Activated effector memory CD4-positive, alpha-beta T cell treated with Interleukin-2 at 50 U/mL for 16 hours (primary cell): ENCODE measurements around the gene STAT2.
"Not testable (repeated sequence)": the region's sequence is repeated elsewhere in the genome, so short reads cannot be mapped to it uniquely, and the experiment has no call there.

Experiments used
- DNase-seq: peaks from one replicate; pipeline ENCODE4 v3.0.0-alpha.2; 2020

The STAT2 gene

DNA sequence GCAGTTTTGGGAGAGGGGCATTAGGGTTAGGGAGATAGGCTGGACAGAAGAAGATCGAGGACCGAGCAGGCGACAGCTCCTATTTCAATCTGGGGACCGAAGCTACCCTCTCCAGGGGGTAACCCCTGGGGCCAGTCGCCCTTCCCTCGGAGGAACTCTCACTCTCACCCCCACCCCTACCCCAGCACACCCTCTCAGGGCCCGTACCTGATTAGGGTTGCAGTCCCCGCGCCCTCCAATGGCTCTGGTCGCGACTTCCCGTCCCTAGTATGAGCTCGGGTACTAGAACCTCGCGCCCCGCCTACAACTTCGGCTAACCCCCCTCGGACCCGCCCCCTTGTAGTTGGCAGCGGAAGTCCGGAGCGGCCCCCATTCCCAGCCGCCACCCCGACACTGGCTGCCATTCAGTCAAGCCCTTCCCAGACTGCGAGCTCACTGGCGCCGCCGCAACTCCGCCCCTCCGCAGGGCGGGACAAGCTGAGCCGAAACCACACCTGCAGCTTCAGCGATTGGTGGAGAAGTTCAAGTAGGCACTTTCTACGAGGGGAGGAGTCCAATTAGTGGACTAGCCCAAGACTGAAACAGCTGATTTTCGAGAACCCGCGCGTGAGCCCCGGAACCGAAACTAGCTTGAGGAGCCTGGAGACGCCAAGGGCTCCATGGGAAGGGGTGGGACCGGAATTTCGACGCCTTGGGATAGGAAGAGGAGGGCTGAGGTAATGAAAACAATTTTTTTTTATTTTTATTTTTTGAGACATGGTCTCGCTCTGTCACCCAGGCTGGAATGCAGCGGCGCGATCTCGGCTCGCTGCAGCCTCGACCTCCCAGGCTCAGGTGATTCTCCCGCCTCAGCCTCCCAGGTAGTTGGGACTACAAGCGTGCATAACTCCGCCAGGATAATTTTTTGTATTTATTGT is at the start of gene STAT2:
Gene STAT2 (minus strand): TSS at position 257 of the 917 bp plus-strand sequence. CDS start 3,536 bp downstream, outside the sequence.
- DNase-seq, result peak; percentile 100

DNA sequence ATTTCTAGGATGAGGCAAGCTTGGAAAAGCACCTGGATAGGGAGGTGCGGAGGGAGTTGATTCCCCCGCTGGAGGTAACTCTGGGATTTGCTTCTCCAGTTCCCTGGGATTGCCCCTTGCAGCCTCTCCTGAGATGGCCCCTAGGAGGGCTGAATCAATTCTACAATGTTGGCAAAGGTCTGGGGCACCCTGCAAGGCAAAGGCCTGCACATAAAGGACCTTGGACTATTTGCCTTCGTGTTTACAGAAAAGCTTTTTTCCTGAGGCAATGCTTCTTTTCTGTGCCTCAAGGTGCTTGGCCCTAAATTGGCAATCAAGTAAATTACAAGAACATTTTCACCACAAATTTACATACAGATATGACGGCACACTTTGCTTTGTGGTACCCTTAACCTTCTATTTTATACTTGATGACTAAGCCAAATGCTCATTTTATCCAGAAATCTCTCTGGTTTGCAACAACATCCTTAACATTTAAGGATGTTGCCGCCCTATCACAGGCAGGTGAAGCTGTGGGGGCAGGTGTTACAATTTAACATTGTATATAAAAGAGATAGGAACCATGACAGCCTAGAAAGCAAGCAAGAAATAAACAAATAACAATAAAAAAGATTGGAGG is 49.0 kb upstream of the STAT2 start:
- no peak for DNase-seq

- DNase-seq, result not testable (repeated sequence)
Measured at GRCh38 chr12:56404227-56404626, 44.3 kb upstream of the STAT2 start.

- DNase-seq, result not testable (repeated sequence)
Measured at GRCh38 chr12:56401612-56402011, 41.7 kb upstream of the STAT2 start.

DNA sequence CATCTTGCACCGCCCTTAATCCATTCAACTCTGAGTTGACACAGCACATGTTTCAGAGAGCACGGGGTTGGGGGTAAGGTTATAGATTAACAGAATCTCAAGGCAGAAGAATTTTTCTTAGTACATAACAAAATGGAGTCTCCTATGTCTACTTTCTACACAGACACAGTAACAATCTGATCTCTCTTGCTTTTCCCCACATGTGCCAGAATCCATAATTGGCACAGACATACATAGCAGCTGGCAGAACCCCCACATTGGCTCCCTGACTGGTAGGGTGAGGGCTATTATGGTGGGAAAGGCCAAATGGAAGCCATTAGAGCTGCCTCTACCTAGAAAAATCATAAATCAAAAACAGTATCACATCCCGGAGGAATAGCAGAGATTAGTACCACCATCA is 41.2 kb upstream of the STAT2 start:
- DNase-seq, result not testable (repeated sequence)

DNA sequence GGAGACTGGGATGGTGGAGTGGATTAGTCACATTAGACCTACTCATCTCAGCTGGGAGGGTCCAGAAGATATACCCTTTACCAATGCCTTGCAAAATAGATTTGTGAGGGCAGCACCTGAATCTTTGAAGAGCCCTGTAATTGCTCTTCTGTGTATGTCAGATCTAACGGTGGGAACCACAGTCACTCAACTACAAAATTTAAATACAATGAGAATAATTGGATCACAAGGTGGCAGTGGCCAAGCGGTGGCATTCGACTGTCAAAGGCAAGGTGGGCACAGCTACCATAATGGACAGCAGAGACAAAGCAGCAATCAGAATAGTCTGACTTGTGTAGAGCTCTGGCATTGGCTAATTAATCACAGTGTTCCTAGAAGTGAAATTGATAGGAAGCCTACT is 39.6 kb upstream of the STAT2 start:
- DNase-seq, result not testable (repeated sequence)

DNA sequence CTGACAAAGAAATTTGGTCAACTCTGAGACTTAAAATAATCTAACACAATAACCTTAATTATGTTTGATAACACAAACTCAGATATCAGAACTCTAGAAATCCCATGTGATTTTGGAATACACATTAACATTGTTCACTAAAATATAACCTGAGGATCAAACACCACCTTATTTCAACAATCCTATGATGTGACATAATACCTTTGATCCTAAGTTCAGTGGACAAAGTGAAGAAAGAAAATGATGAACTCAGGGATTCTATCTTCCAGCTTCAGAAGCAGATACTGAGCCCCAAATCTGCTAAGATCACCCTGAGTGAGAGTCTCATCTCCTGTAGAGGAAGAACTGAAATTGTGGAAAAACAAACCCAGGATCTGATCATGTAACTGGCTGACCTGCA is 38.4 kb upstream of the STAT2 start:
- no peak for DNase-seq

- DNase-seq, result no peak
Measured at GRCh38 chr12:56392331-56392730, 32.4 kb upstream of the STAT2 start.

DNA sequence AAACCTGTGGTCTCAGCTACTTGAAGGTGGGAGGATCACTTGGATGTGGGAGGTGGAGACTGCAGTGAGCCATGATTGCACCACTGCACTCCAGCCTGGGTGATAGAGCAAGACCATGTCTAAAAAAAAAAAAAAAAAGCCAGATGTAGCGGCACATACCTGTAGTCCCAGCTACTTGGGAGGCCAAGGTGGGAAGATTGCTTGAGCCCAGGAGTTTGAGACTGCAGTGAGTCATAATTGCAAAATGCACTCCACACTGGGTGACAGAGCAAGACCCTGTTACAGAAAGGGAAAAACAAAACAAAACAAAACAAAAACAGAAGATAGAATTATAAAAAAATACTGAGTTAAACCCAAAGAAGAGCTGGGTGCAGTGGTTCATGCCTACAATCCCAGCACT is 31.8 kb upstream of the STAT2 start:
- DNase-seq, result no peak

DNA sequence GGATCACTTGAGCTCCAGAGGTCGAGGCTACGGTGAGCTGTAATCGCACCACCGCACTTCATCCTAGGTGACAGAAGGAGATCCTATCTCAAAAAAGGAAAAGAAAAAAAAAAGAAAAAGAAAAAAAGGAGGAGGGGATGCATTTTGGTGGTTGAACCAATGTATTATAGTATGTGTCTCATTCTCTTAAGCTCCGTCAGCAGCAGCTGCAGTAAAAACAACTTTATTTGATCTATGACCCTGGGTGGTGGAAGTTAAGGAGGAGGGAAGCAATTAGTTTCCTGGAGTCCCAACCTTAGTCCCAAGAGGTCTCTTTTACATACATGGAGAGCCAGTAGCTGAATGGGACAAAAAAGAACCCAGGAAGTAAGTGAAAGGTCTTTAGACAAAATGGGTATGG is 29.5 kb upstream of the STAT2 start:
- DNase-seq, result no peak

GRCh38 chr12:56387152-56387736 is 27.3 kb upstream of the STAT2 start:
- no peak for DNase-seq

GRCh38 chr12:56385873-56386272 is 26.0 kb upstream of the STAT2 start:
- no peak for DNase-seq

DNA sequence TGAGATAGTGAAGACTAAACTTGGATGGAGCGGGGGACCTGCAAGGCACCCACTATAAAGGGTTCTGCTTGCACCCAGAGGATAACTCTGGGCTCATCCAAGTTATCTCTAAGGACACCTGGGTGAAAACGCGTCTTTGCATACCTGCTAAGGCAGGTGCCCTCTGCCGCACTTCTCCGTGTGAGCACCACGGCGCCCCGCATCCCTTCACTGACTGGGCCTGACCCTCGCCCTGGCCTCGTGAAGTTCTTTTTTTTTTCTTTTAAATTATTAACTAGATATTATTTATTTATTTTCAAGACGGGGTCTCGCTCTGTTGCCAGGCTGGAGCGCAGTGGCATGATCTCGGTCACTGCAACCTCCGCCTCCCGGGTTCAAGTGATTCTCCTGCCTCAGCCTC is 22.7 kb upstream of the STAT2 start:
- no peak for DNase-seq

DNA sequence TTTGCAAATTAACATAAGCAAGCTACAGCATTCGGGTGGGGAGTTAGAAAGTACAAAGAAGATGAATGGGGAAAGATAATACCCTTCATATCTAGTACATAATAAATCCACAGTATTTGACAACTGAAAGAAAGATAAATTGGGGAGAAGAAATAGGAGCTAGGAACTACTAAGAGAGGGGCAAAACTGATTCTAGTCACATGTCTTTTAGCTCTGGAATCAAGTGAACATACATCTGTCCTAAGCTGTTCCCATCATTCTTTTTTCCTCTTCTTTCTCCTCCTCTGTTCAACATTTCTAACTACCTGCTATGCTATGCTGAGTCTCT is 18.0 kb upstream of the STAT2 start:
- no peak for DNase-seq

DNA sequence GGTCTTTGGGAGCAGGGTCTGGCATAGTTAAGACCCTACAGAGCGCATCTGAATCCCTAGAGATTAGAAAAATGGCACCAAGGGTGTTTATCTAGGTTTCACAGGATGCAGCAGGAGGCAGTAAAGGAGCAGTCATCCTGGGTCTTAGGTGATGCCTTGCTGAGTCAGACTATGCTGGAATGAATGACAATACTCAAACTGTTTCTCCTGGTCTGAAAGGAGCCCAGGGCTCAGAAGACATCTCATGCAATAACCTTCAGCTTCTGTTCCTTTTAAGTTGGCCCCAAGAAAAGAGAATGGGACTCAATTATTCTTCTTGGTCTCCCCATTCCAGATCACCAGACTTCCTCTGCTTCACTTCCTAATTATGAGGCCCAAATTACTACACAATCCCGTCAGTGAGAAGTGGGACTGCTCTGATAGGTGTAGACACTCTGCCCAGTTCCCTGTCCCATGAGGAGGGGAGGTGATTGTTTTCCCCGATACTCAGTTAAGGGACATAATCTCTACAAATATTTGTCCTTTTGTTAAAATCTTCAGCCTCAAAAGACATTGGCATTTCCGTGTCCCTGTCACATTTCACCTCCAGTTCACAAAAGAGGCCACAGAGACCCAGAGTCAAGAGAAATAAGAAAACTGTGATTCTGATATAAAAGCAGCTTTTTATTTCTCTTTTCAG is 17.5 kb upstream of the STAT2 start:
- no peak for DNase-seq

GRCh38 chr12:56375598-56376434 is 15.9 kb upstream of the STAT2 start:
- DNase-seq, result no peak

- DNase-seq, result no peak
Measured at GRCh38 chr12:56374726-56375597, 15.1 kb upstream of the STAT2 start.

DNA sequence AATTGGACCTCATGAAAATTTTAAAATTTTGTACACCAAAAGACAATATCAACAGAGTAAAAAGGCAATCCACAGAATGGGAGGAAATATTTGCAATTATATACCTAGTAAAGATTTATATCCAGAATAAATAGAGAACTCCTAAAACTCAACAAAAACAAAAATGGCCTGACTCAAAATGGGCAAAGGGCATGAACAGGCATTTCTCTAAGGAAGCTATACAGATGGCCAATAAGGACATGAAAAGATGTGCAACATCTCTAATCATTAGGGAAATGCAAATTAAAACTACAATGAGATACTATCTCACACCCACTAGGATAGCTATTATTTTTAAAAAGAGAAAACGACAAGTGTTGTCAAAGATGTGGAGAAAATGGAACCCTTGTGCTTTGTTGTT is 13.6 kb upstream of the STAT2 start:
- DNase-seq, result no peak

DNA sequence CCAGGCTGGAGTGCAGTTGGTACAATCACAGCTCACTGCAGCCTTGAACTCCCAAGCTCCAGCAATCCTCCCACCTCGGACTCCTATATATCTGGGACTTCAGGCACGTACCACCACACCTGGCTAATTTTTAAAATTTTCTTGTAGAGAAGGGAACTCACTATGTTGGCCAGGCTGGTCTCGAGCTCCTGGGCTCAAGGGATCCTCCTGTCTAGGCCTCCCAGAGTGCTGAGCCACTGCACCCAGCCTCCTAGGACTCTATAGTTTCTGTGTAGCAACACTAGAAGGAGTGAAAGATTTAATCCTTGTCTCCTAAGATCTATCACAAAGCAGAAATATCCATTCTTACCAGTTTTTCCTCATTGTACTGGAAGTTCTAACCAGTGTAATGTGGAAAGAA is 7.0 kb upstream of the STAT2 start:
- DNase-seq, result no peak

DNA sequence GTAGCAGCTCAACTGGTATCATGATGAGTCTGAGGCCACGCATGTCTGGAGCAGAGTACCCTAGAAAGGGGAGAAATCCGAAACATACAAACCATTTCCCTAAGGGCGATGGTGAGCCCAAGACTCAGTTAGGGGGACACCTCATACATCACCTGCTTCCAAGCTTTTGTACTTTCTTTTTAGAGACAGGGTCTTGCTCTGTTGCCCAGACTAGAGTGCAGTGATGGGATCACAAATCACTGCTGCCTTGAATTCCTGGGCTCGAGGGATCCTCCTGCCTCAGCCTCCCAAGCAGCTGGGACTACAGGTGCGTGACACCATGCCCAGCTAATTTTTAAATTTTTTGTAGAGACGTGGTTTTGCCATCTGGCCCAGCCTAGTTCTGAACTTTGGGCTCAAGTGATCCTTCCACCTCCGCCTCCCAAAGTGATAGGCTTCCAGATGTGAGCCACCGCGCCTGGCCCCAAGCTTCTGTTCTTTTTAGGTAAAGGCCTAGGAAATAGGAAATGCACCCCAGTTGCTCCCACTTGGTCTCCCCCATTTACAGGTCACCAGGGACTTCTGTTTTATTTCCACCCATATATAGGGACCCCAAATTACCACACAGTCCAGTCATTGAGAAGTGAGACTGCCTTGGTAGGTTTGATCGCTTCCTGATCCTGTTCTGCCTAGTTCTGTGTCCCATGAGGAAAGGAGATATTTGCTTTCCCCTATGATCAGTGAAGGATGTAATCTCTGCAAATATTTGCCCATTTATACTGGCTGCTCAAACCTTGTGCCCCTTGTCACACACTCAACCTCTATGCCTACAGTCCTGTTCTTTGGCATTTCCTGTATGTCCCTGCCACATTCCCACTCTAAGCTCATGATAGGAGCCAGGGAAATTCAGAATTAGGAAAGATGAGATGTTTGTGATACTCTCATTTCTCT is 2.5 kb upstream of the STAT2 start, which contains the start of gene APOF:
Gene APOF (minus strand): TSS at position 728 of the 930 bp plus-strand sequence. CDS start 112 bp downstream, at position 616.
- DNase-seq, result no peak
